ENCODE data around the gene EXOC3.

The EXOC3 gene

GRCh38 chr5:431001-431710 is 11.8 kb upstream of the EXOC3 start:
- H3K36me3 ChIP-seq (ENCODE audit: control insufficient read depth, insufficient read depth, low read length), result peaks cover 2% of the 10 kb centered on the region
- no peaks in the 10 kb centered on the region for H3K9me3 ChIP-seq (ENCODE audit: control insufficient read depth, insufficient read depth, low read length)
- peaks cover 2% of the 10 kb centered on the region for H3K4me1 ChIP-seq (ENCODE audit: control insufficient read depth, insufficient read depth, low read length)
- H3K9ac ChIP-seq (ENCODE audit: low read depth, low read length), result no peak overlapping the region
- H3K27me3 ChIP-seq (ENCODE audit: control insufficient read depth, insufficient read depth, low read length), result no peaks in the 10 kb centered on the region
- no peak overlapping the region for H3K4me3 ChIP-seq (ENCODE audit: low read depth, low read length)

- no peaks in the 10 kb centered on the region for H3K9me3 ChIP-seq (ENCODE audit: control insufficient read depth, insufficient read depth, low read length)
- H3K9ac ChIP-seq (ENCODE audit: low read depth, low read length), result no peak overlapping the region
- H3K27me3 ChIP-seq (ENCODE audit: control insufficient read depth, insufficient read depth, low read length), result no peaks in the 10 kb centered on the region
- peaks cover 2% of the 10 kb centered on the region for H3K36me3 ChIP-seq (ENCODE audit: control insufficient read depth, insufficient read depth, low read length)
- peaks cover 2% of the 10 kb centered on the region for H3K4me1 ChIP-seq (ENCODE audit: control insufficient read depth, insufficient read depth, low read length)
- H3K4me3 ChIP-seq (ENCODE audit: low read depth, low read length), result no peak overlapping the region
These were observed 11.3 kb upstream of the EXOC3 start for GRCh38 chr5:431711-432050.

GRCh38 chr5:432201-432927 is 10.6 kb upstream of the EXOC3 start:
- no peaks in the 10 kb centered on the region for H3K9me3 ChIP-seq (ENCODE audit: control insufficient read depth, insufficient read depth, low read length)
- peaks cover 2% of the 10 kb centered on the region for H3K4me1 ChIP-seq (ENCODE audit: control insufficient read depth, insufficient read depth, low read length)
- H3K9ac ChIP-seq (ENCODE audit: low read depth, low read length), result no peak overlapping the region
- H3K36me3 ChIP-seq (ENCODE audit: control insufficient read depth, insufficient read depth, low read length), result peaks cover 2% of the 10 kb centered on the region
- no peaks in the 10 kb centered on the region for H3K27me3 ChIP-seq (ENCODE audit: control insufficient read depth, insufficient read depth, low read length)
- no peak overlapping the region for H3K4me3 ChIP-seq (ENCODE audit: low read depth, low read length)

GRCh38 chr5:432928-433791 is 9.8 kb upstream of the EXOC3 start:
- H3K4me1 ChIP-seq (ENCODE audit: control insufficient read depth, insufficient read depth, low read length), result peaks cover 2% of the 10 kb centered on the region
- no peak overlapping the region for H3K4me3 ChIP-seq (ENCODE audit: low read depth, low read length)
- H3K9me3 ChIP-seq (ENCODE audit: control insufficient read depth, insufficient read depth, low read length), result no peaks in the 10 kb centered on the region
- no peaks in the 10 kb centered on the region for H3K27me3 ChIP-seq (ENCODE audit: control insufficient read depth, insufficient read depth, low read length)
- no peak overlapping the region for H3K9ac ChIP-seq (ENCODE audit: low read depth, low read length)
- no peaks in the 10 kb centered on the region for H3K36me3 ChIP-seq (ENCODE audit: control insufficient read depth, insufficient read depth, low read length)

GRCh38 chr5:433836-434235 is 9.1 kb upstream of the EXOC3 start:
- no peak overlapping the region for H3K4me3 ChIP-seq (ENCODE audit: low read depth, low read length)
- H3K4me1 ChIP-seq (ENCODE audit: control insufficient read depth, insufficient read depth, low read length), result peaks cover 2% of the 10 kb centered on the region
- no peaks in the 10 kb centered on the region for H3K36me3 ChIP-seq (ENCODE audit: control insufficient read depth, insufficient read depth, low read length)
- H3K9ac ChIP-seq (ENCODE audit: low read depth, low read length), result no peak overlapping the region
- no peaks in the 10 kb centered on the region for H3K27me3 ChIP-seq (ENCODE audit: control insufficient read depth, insufficient read depth, low read length)
- no peaks in the 10 kb centered on the region for H3K9me3 ChIP-seq (ENCODE audit: control insufficient read depth, insufficient read depth, low read length)

- Histone ChIP-seq H3K9me3 (ENCODE audit: control insufficient read depth, insufficient read depth, low read length) (no peaks in the 10 kb centered on the region), H3K4me1 (ENCODE audit: control insufficient read depth, insufficient read depth, low read length) (peaks cover 2% of the 10 kb centered on the region), H3K9ac (ENCODE audit: low read depth, low read length) (no peak overlapping the region), H3K4me3 (ENCODE audit: low read depth, low read length) (no peak overlapping the region), H3K27me3 (ENCODE audit: control insufficient read depth, insufficient read depth, low read length) (no peaks in the 10 kb centered on the region), H3K36me3 (ENCODE audit: control insufficient read depth, insufficient read depth, low read length) (no peaks in the 10 kb centered on the region)
These were observed 8.4 kb upstream of the EXOC3 start for GRCh38 chr5:434443-435146.

- H3K36me3 ChIP-seq (ENCODE audit: control insufficient read depth, insufficient read depth, low read length), result no peaks in the 10 kb centered on the region
- no peak overlapping the region for H3K9ac ChIP-seq (ENCODE audit: low read depth, low read length)
- no peaks in the 10 kb centered on the region for H3K9me3 ChIP-seq (ENCODE audit: control insufficient read depth, insufficient read depth, low read length)
- peaks cover 2% of the 10 kb centered on the region for H3K4me1 ChIP-seq (ENCODE audit: control insufficient read depth, insufficient read depth, low read length)
- H3K4me3 ChIP-seq (ENCODE audit: low read depth, low read length), result no peak overlapping the region
- no peaks in the 10 kb centered on the region for H3K27me3 ChIP-seq (ENCODE audit: control insufficient read depth, insufficient read depth, low read length)
These were observed 7.7 kb upstream of the EXOC3 start for GRCh38 chr5:435156-435790.

GRCh38 chr5:435961-436640 is 6.9 kb upstream of the EXOC3 start:
- Histone ChIP-seq H3K4me3 (ENCODE audit: low read depth, low read length) (no peak overlapping the region), H3K27me3 (ENCODE audit: control insufficient read depth, insufficient read depth, low read length) (no peaks in the 10 kb centered on the region)

GRCh38 chr5:436641-436975 is 6.4 kb upstream of the EXOC3 start:
- H3K9ac ChIP-seq (ENCODE audit: low read depth, low read length), result no peak overlapping the region
- no peaks in the 10 kb centered on the region for H3K4me1 ChIP-seq (ENCODE audit: control insufficient read depth, insufficient read depth, low read length)
- H3K4me3 ChIP-seq (ENCODE audit: low read depth, low read length), result no peak overlapping the region
- no peaks in the 10 kb centered on the region for H3K9me3 ChIP-seq (ENCODE audit: control insufficient read depth, insufficient read depth, low read length)
- H3K36me3 ChIP-seq (ENCODE audit: control insufficient read depth, insufficient read depth, low read length), result no peaks in the 10 kb centered on the region
- H3K27me3 ChIP-seq (ENCODE audit: control insufficient read depth, insufficient read depth, low read length), result no peaks in the 10 kb centered on the region

More at GRCh38 chr5:435961-436640, 6.9 kb upstream of the EXOC3 start:
- Histone ChIP-seq H3K4me1 (ENCODE audit: control insufficient read depth, insufficient read depth, low read length) (peaks cover 1% of the 10 kb centered on the region), H3K9ac (ENCODE audit: low read depth, low read length) (no peak overlapping the region), H3K36me3 (ENCODE audit: control insufficient read depth, insufficient read depth, low read length) (no peaks in the 10 kb centered on the region), H3K9me3 (ENCODE audit: control insufficient read depth, insufficient read depth, low read length) (no peaks in the 10 kb centered on the region)

GRCh38 chr5:437281-437771 is 5.7 kb upstream of the EXOC3 start:
- Histone ChIP-seq H3K9ac (ENCODE audit: low read depth, low read length) (no peak overlapping the region), H3K4me1 (ENCODE audit: control insufficient read depth, insufficient read depth, low read length) (no peaks in the 10 kb centered on the region), H3K27me3 (ENCODE audit: control insufficient read depth, insufficient read depth, low read length) (no peaks in the 10 kb centered on the region), H3K9me3 (ENCODE audit: control insufficient read depth, insufficient read depth, low read length) (no peaks in the 10 kb centered on the region), H3K4me3 (ENCODE audit: low read depth, low read length) (no peak overlapping the region), H3K36me3 (ENCODE audit: control insufficient read depth, insufficient read depth, low read length) (no peaks in the 10 kb centered on the region)
